Cardiac muscle cell (in vitro differentiated cells and primary cell): ENCODE results near the gene PTPRA. TPM values are rescaled to one million over a fixed set of nuclear protein-coding genes. Genes with fewer than 3 reads are reported as not detected.
A peak's percentile ranks its signal among the peaks of the same experiment; 100 is the strongest.

Experiments
- DNase-seq, 2 donors: peaks; one replicate each; pipeline versions ENCODE4 v3.0.0 to v3.0.0-alpha.2; 2010 to 2017; ENCODE audit warnings: low read depth in 1 of 2, low spot score in 1 of 2
- H3K27ac ChIP-seq: fragments of 200-600 bp; sonication (generic); 2 replicates; pipeline ENCODE4 v1.5.1; 2016
- H3K27me3 ChIP-seq: fragments of 200-600 bp; sonication (generic); 2 replicates; pipeline ENCODE4 v1.6.0; 2016; ENCODE audit warnings: control low read depth
- H3K36me3 ChIP-seq: fragments of 200-600 bp; sonication (generic); 2 replicates; pipeline ENCODE4 v1.5.1; 2016; ENCODE audit warnings: control low read depth
- H3K4me1 ChIP-seq: fragments of 200-600 bp; sonication (generic); 2 replicates; pipeline ENCODE4 v1.8.1; 2017; ENCODE audit warnings: low read depth, mild to moderate bottlenecking, mixed run types
- H3K4me3 ChIP-seq: fragments of 200-600 bp; sonication (generic); 2 replicates; pipeline ENCODE4 v1.5.1; 2016; ENCODE audit warnings: mild to moderate bottlenecking
- H3K9me3 ChIP-seq: fragments of 200-600 bp; sonication (generic); 2 replicates; pipeline ENCODE4 v1.5.1; 2017; ENCODE audit warnings: low read depth, mild to moderate bottlenecking, control low read depth
- CTCF ChIP-seq: IDR thresholded peaks from 2 replicates; pipeline ENCODE4 v1.5.1; 2012; ENCODE audit warnings: low read depth, mild to moderate bottlenecking, low read length
- polyA plus RNA-seq: library from polyadenylated mRNA; unstranded; fragments of >200 nt; fragmentation: Nextera tagmentation; extraction: Ambion mirVana; gene quantifications from 2 replicates; pipeline ENCODE4 v1.2.1, GENCODE V29; 2016
- total RNA-seq: library from RNA; depleted of rRNA; stranded (reverse); fragments of >200 nt; gene quantifications from 2 replicates; pipeline ENCODE4 v1.2.3, GENCODE V29; 2016

Gene PTPRA
- total and polyA plus RNA-seq, 2 experiments from 2014 or later = 44.0 to 69.4 TPM

DNA sequence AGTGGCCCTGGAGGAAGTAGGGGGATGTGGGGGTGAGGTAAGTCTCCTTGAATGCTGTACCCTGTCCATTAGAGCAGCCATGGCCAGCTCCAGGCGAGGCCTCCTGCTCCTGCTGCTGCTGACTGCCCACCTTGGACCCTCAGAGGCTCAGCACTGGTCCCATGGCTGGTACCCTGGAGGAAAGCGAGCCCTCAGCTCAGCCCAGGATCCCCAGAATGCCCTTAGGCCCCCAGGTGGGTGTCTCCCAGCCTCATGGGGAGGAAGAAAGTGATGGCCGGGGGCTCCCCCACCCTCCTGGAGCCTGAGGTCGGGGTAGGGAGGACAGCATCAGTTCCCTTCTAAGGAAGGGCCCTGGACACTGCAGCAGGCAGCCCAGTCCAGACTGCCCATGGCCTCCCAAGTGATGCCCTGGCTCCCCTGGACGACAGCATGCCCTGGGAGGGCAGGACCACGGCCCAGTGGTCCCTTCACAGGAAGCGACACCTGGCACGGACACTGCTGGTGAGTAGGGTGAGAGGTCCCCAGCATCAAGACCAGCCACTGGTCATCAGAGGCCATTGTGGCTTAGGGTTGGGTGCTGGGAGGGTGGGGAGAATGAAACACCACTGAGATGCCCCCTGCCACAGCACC lies 171.2 kb downstream of the PTPRA start:
- peaks cover 12% of the 10 kb centered on the region for H3K36me3 ChIP-seq
- H3K4me1 ChIP-seq = peaks cover 3% of the 10 kb centered on the region
- no peak for DNase-seq
- H3K9me3 ChIP-seq = no peaks in the 10 kb centered on the region
- H3K27me3 ChIP-seq = no peaks in the 10 kb centered on the region
- TF ChIP-seq CTCF = no peak
- H3K27ac ChIP-seq = no peak overlapping the region
- no peak overlapping the region for H3K4me3 ChIP-seq

GRCh38 chr20:3045042-3045815 lies 171.9 kb downstream of the PTPRA start:
- Histone ChIP-seq H3K27ac (peak overlapping the region; percentile 52), H3K9me3 (no peaks in the 10 kb centered on the region), H3K27me3 (no peaks in the 10 kb centered on the region), H3K36me3 (peaks cover 11% of the 10 kb centered on the region), H3K4me3 (peak overlapping the region; percentile 93), H3K4me1 (peaks cover 3% of the 10 kb centered on the region)
- DNase-seq = peak; percentile 80 to 81
- no peak for TF ChIP-seq CTCF

- DNase-seq = peak; percentile 92 to 96
- H3K9me3 ChIP-seq = no peaks in the 10 kb centered on the region
- peaks cover 3% of the 10 kb centered on the region for H3K4me1 ChIP-seq
- no peak for TF ChIP-seq CTCF
- H3K27me3 ChIP-seq = no peaks in the 10 kb centered on the region
- H3K4me3 ChIP-seq = peak within 1 kb of the TSS; percentile 93
- H3K36me3 ChIP-seq = peaks cover 11% of the 10 kb centered on the region
- H3K27ac ChIP-seq = peak within 1 kb of the TSS; percentile 52
Measured at GRCh38 chr20:3045816-3046676, 172.8 kb downstream of the PTPRA start, which contains the start of gene MRPS26. MRPS26 (plus strand) TSS chr20:3046052; CDS start chr20:3046069, 17 bp downstream.

- TF ChIP-seq CTCF = no peak
- Histone ChIP-seq H3K27me3 (no peaks in the 10 kb centered on the region), H3K4me1 (peaks cover 3% of the 10 kb centered on the region), H3K4me3 (peak overlapping the region; percentile 93), H3K9me3 (no peaks in the 10 kb centered on the region), H3K27ac (peak overlapping the region; percentile 52), H3K36me3 (peaks cover 11% of the 10 kb centered on the region)
- peak in 1 of 2 donors; percentile 13 for DNase-seq
Measured at GRCh38 chr20:3046677-3047462, 173.6 kb downstream of the PTPRA start.
